Heart left ventricle (tissue), 13 donors: ENCODE data around the gene SMIM45.

Source experiments
- POLR2A ChIP-seq, 2 donors: fragments of 450-650 bp; IDR thresholded peaks; one replicate each; pipeline ENCODE4 v1.6.1; 2017; ENCODE audit warnings: antibody characterized with exemption in 2 of 2, mild to moderate bottlenecking in 2 of 2, moderate library complexity in 2 of 2
- TF ChIP-seq, protein P1 (sequence below), 12 donors: fragments of 200-600 bp; sonication (generic) in 4 of 12; IDR thresholded peaks; one replicate each; pipeline versions ENCODE4 v1.5.0 to v1.8.0; 2018 to 2022; ENCODE audit warnings: antibody characterized with exemption in 12 of 12, mild to moderate bottlenecking in 5 of 12
- donor health status: ischemic (EF 13 %, LVEDD 7.1; RV severe dilation, severe dysfunction).
- donor health status: DM: no; HTN: yes; CAD: no.
- donor health status: DM: no; HTN: no; CAD: no.
- donor health status: ischemic (EF 25% LVEDD 6.9; RV normal size, moderate dysfunction).
- donor health status: ischemic (EF 25% LVEDD 5.7; RV mildly dilated, moderate dysfunction).
- donor health status: ischemic (EF 35%, LVEDD 5.7; RV mildly dilated, moderate dysfunction).
- donor health status: nonischemic (EF 11% LVEDD 7.7; RV severe dilation, severe dysfunction).
- donor health status: DM: yes; HTN: yes; CAD: no.
- donor health status: PGD.
- donor health status: ischemic (EF 29% LVEDD 5.4; RV normal size, mild dysfunction).
- donor health status: nonischemic (EF 23%, LVEDD 6.1; RV moderate dilation, normal function).

GRCh38 chr22:41964112-41964491 is 12.2 kb downstream of the SMIM45 start:
- no peak for TF ChIP-seq POLR2A (IDR thresholded peaks at IDR 0.05)
- TF ChIP-seq, protein P1, sequence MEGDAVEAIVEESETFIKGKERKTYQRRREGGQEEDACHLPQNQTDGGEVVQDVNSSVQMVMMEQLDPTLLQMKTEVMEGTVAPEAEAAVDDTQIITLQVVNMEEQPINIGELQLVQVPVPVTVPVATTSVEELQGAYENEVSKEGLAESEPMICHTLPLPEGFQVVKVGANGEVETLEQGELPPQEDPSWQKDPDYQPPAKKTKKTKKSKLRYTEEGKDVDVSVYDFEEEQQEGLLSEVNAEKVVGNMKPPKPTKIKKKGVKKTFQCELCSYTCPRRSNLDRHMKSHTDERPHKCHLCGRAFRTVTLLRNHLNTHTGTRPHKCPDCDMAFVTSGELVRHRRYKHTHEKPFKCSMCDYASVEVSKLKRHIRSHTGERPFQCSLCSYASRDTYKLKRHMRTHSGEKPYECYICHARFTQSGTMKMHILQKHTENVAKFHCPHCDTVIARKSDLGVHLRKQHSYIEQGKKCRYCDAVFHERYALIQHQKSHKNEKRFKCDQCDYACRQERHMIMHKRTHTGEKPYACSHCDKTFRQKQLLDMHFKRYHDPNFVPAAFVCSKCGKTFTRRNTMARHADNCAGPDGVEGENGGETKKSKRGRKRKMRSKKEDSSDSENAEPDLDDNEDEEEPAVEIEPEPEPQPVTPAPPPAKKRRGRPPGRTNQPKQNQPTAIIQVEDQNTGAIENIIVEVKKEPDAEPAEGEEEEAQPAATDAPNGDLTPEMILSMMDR (IDR thresholded peaks at IDR 0.05) = no peak
